Ovary (tissue), 3 donors: ENCODE measurements around the gene UBE3C.

ENCODE experiments used
- EP300 ChIP-seq: sonication (generic); formaldehyde crosslinking; IDR thresholded peaks from one replicate; pipeline ENCODE4 v1.6.1; 2017; ENCODE audit warnings: antibody characterized with exemption
- POLR2A ChIP-seq: fragments of 450-650 bp; IDR thresholded peaks from one replicate; pipeline ENCODE4 v1.6.1; 2017; ENCODE audit warnings: antibody characterized with exemption, mild to moderate bottlenecking, moderate library complexity
- TF ChIP-seq, protein P1 (sequence below), 3 donors: fragments of 450-650 bp in 2 of 3; fragments of 200-600 bp in 1 of 3; IDR thresholded peaks; one replicate each; pipeline versions ENCODE4 v1.5.1 to v1.8.0; 2016 to 2022; ENCODE audit warnings: antibody characterized with exemption in 3 of 3, mild to moderate bottlenecking in 1 of 3
- donor health status: DM: no; HTN: no; CAD: no.

DNA sequence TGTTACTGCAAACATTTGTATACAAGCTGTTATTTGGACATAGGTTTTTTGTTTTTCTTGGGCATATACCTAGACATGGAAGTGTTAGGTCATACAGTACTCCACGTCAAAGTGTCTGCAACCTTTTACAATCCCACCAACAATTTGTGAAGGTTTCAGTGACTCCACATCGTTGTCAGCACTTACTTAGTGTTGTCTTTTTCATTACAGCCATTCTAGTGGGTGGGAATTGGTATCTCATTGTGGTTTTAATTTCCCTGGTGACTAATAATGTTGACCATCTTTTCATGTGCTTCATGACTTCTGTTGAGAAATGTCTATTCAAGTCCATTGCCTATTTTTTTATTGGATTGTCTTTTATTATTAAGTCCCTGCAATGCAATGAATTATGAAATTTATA lies 95.0 kb downstream of the UBE3C start:
- TF ChIP-seq, protein P1, sequence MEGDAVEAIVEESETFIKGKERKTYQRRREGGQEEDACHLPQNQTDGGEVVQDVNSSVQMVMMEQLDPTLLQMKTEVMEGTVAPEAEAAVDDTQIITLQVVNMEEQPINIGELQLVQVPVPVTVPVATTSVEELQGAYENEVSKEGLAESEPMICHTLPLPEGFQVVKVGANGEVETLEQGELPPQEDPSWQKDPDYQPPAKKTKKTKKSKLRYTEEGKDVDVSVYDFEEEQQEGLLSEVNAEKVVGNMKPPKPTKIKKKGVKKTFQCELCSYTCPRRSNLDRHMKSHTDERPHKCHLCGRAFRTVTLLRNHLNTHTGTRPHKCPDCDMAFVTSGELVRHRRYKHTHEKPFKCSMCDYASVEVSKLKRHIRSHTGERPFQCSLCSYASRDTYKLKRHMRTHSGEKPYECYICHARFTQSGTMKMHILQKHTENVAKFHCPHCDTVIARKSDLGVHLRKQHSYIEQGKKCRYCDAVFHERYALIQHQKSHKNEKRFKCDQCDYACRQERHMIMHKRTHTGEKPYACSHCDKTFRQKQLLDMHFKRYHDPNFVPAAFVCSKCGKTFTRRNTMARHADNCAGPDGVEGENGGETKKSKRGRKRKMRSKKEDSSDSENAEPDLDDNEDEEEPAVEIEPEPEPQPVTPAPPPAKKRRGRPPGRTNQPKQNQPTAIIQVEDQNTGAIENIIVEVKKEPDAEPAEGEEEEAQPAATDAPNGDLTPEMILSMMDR (IDR thresholded peaks at IDR 0.05) = no peak
- TF ChIP-seq POLR2A (no peak), EP300 (no peak)
